Hepatocyte (in vitro differentiated cells): ENCODE results near the gene RD3L. TPM values are rescaled to one million over a fixed set of nuclear protein-coding genes. Genes with fewer than 3 reads are reported as not detected.

Experiments used
- DNase-seq: peaks from one replicate; pipeline ENCODE4 v3.0.0-alpha.2; 2016; ENCODE audit warnings: low spot score
- H2AFZ ChIP-seq: fragments of 200-600 bp; sonication (generic); 2 replicates; pipeline ENCODE4 v1.6.0; 2016; ENCODE audit warnings: antibody characterized with exemption, mild to moderate bottlenecking
- H3K27ac ChIP-seq: fragments of 200-600 bp; sonication (generic); 2 replicates; pipeline ENCODE4 v1.5.1; 2016; ENCODE audit warnings: mild to moderate bottlenecking
- H3K27me3 ChIP-seq: fragments of 200-600 bp; sonication (generic); 2 replicates; pipeline ENCODE4 v1.6.1; 2016
- H3K36me3 ChIP-seq: fragments of 200-600 bp; sonication (generic); replicated peaks from 2 replicates; pipeline ENCODE4 v1.5.1; 2016; ENCODE audit warnings: low read depth; ENCODE audit not compliant: insufficient read depth
- H3K4me1 ChIP-seq: fragments of 200-600 bp; sonication (generic); 2 replicates; pipeline ENCODE4 v1.5.1; 2016; ENCODE audit warnings: mild to moderate bottlenecking, moderate library complexity; ENCODE audit not compliant: insufficient read depth
- H3K4me2 ChIP-seq: fragments of 200-600 bp; sonication (generic); 2 replicates; pipeline ENCODE4 v1.6.0; 2016
- H3K4me3 ChIP-seq: fragments of 200-600 bp; sonication (generic); 2 replicates; pipeline ENCODE4 v1.5.1; 2016; ENCODE audit warnings: mild to moderate bottlenecking
- H3K79me2 ChIP-seq: fragments of 200-600 bp; sonication (generic); 2 replicates; pipeline ENCODE4 v1.6.0; 2017; ENCODE audit warnings: mild to moderate bottlenecking
- H3K9me2 ChIP-seq: fragments of 200-600 bp; sonication (generic); replicated peaks from 2 replicates; pipeline ENCODE4 v1.6.0; 2017; ENCODE audit warnings: mild to moderate bottlenecking; ENCODE audit not compliant: insufficient read depth
- H3K9me3 ChIP-seq: fragments of 200-600 bp; sonication (generic); 2 replicates; pipeline ENCODE4 v1.5.1; 2016; ENCODE audit warnings: low read depth, mild to moderate bottlenecking
- H4K20me1 ChIP-seq: fragments of 200-600 bp; sonication (generic); 2 replicates; pipeline ENCODE4 v1.6.0; 2016; ENCODE audit warnings: mild to moderate bottlenecking; ENCODE audit not compliant: insufficient read depth, poor library complexity, severe bottlenecking
- CTCF ChIP-seq: fragments of 200-600 bp; sonication (generic); IDR thresholded peaks from 2 replicates; pipeline ENCODE4 v1.5.1; 2016; ENCODE audit warnings: antibody characterized with exemption, mild to moderate bottlenecking; ENCODE audit not compliant: poor library complexity
- EZH2 ChIP-seq: fragments of 200-600 bp; sonication (generic); IDR thresholded peaks from 2 replicates; pipeline ENCODE4 v1.6.1; 2016; ENCODE audit warnings: antibody characterized with exemption, mild to moderate bottlenecking, borderline replicate concordance
- EZH2phosphoT487 ChIP-seq: fragments of 200-600 bp; sonication (generic); IDR thresholded peaks from one replicate; pipeline ENCODE4 v1.6.1; 2018; ENCODE audit warnings: antibody characterized with exemption, mild to moderate bottlenecking, low read depth, moderate library complexity; ENCODE audit not compliant: unreplicated experiment, severe bottlenecking
- WGBS: methylation state at CpG from one replicate; pipeline ENCODE4 v1.1.6; 2016; ENCODE audit warnings: low lambda C conversion rate; ENCODE audit errors: missing lambda C conversion rate; 5-methylcytosine and 5-hydroxymethylcytosine counted together
- polyA plus RNA-seq: library from polyadenylated mRNA; unstranded; fragments of >200 nt; fragmentation: Nextera tagmentation; extraction: Ambion mirVana; gene quantifications from 2 replicates; pipeline ENCODE4 v1.2.1, GENCODE V29; 2016
- total RNA-seq: library from RNA; depleted of rRNA; stranded (reverse); fragments of >200 nt; gene quantifications from 2 replicates; pipeline ENCODE4 v1.2.3, GENCODE V29; 2014

The RD3L gene
- total and polyA plus RNA-seq, 2 experiments from 2014 or later = not detected

- peaks cover 26% of the 10 kb centered on the region for H4K20me1 ChIP-seq
- H3K27ac ChIP-seq = peak overlapping the region; percentile 87
- H3K36me3 ChIP-seq = no peaks in the 10 kb centered on the region
- H3K9me2 ChIP-seq = no peaks in the 10 kb centered on the region
- peaks cover 49% of the 10 kb centered on the region for H3K79me2 ChIP-seq
- no peaks in the 10 kb centered on the region for H3K4me1 ChIP-seq
- H3K4me3 ChIP-seq = peak overlapping the region; percentile 98
- peak; percentile 96 for DNase-seq
- H2AFZ ChIP-seq = peak overlapping the region; percentile 92
- TF ChIP-seq EZH2 = no peak
- TF ChIP-seq CTCF = peak; percentile 99
- no peaks in the 10 kb centered on the region for H3K27me3 ChIP-seq
- no peaks in the 10 kb centered on the region for H3K9me3 ChIP-seq
- WGBS = 2% methylated on average over 57 of the region's 58 CpGs
- peak overlapping the region; percentile 99 for H3K4me2 ChIP-seq
Observed at GRCh38 chr14:103920981-103921854, 21.1 kb downstream of the RD3L start.

DNA sequence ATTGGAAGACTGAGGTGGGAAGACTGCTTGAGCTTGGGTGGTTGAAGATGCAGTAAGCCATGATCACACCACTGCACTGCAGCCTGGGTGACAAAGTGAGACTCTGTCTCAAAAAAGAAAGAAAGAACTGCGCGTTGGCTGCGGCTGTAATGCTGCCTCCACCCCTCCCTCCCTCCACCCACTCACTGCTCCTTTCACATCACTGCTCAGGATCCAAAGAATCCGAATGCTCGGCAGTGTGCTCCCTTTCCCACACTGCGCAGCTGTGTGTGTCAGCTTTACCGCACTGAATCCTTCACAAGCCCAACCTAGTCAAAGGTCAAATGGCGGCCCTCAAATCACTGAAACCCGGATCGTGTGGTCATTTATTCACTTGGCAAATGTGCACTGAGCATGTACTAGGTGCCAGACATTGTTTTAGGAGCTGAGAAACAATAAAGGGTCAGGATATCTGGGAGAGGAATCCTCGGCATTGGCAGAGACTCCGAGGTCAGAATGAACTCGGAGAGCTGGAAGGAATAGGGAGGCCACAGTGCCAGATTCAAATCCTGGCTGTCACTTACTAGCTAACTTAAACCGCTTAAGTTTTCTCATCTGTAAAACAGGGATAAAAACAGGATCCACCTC lies 25.6 kb downstream of the RD3L start:
- H3K9me2 ChIP-seq = no peaks in the 10 kb centered on the region
- peaks cover 32% of the 10 kb centered on the region for H4K20me1 ChIP-seq
- H3K4me3 ChIP-seq = no peak overlapping the region
- no peak overlapping the region for H3K4me2 ChIP-seq
- no peak overlapping the region for H3K27ac ChIP-seq
- no peaks in the 10 kb centered on the region for H3K27me3 ChIP-seq
- no peaks in the 10 kb centered on the region for H3K4me1 ChIP-seq
- H3K9me3 ChIP-seq = no peaks in the 10 kb centered on the region
- 95% methylated on average over 14 of the region's 14 CpGs for WGBS
- no peak for TF ChIP-seq CTCF
- no peak for TF ChIP-seq EZH2
- TF ChIP-seq EZH2phosphoT487 = no peak
- H3K79me2 ChIP-seq = peaks cover 58% of the 10 kb centered on the region
- peaks cover 3% of the 10 kb centered on the region for H3K36me3 ChIP-seq
- no peak for DNase-seq
- H2AFZ ChIP-seq = no peak overlapping the region

DNA sequence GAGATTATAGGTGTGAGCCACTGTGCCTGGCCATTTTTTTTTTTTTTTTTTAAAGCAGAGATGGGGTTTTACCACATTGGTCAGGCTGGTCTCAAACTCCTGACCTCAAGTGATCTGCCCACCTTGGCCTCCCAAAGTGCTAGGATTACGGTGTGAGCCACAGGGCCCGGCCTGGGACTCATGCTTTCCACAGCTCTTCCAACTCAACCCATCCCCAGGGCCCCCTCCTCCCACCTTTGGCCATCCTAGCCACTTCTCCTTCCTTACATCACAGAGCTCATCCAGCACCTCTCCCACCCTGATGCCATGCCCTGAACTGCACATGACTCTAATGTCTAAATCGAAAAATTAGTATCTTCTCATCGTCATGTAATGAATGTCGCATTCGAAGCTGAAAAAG lies 26.7 kb downstream of the RD3L start:
- WGBS = 93% methylated on average over 6 of the region's 6 CpGs
- H3K79me2 ChIP-seq = peaks cover 51% of the 10 kb centered on the region
- DNase-seq = no peak
- H2AFZ ChIP-seq = no peak overlapping the region
- H3K4me3 ChIP-seq = no peak overlapping the region
- no peaks in the 10 kb centered on the region for H3K9me3 ChIP-seq
- TF ChIP-seq EZH2 (no peak), CTCF (no peak), EZH2phosphoT487 (no peak)
- H3K36me3 ChIP-seq = peaks cover 3% of the 10 kb centered on the region
- H3K27me3 ChIP-seq = no peaks in the 10 kb centered on the region
- no peak overlapping the region for H3K27ac ChIP-seq
- peaks cover 32% of the 10 kb centered on the region for H4K20me1 ChIP-seq
- no peaks in the 10 kb centered on the region for H3K9me2 ChIP-seq
- no peaks in the 10 kb centered on the region for H3K4me1 ChIP-seq
- no peak overlapping the region for H3K4me2 ChIP-seq
